GM18526 (cell line): ENCODE measurements around the gene GALNT1.

ENCODE experiments used
- POLR2A ChIP-seq: IDR thresholded peaks from 3 replicates; pipeline ENCODE4 v1.6.1; 2011; ENCODE audit not compliant: insufficient read length; ENCODE audit errors: extremely low read depth

Gene GALNT1

GRCh38 chr18:35680139-35680551 is 98.6 kb downstream of the GALNT1 start:
- no peak for TF ChIP-seq POLR2A

GRCh38 chr18:35682281-35682867 is 100.8 kb downstream of the GALNT1 start:
- no peak for TF ChIP-seq POLR2A

- TF ChIP-seq POLR2A: no peak
These were observed 101.5 kb downstream of the GALNT1 start for GRCh38 chr18:35683021-35683420.

- no peak for TF ChIP-seq POLR2A
These were observed 107.2 kb downstream of the GALNT1 start for GRCh38 chr18:35688757-35689156.

GRCh38 chr18:35689728-35690127 is 108.2 kb downstream of the GALNT1 start:
- no peak for TF ChIP-seq POLR2A

GRCh38 chr18:35691625-35692024 is 110.1 kb downstream of the GALNT1 start:
- no peak for TF ChIP-seq POLR2A

GRCh38 chr18:35692866-35693265 is 111.3 kb downstream of the GALNT1 start:
- no peak for TF ChIP-seq POLR2A

GRCh38 chr18:35693829-35694228 is 112.3 kb downstream of the GALNT1 start:
- TF ChIP-seq POLR2A: no peak

- TF ChIP-seq POLR2A: no peak
These were observed 113.3 kb downstream of the GALNT1 start for GRCh38 chr18:35694808-35695207.

- TF ChIP-seq POLR2A: no peak
These were observed 113.8 kb downstream of the GALNT1 start for GRCh38 chr18:35695384-35695783.

GRCh38 chr18:35695803-35696202 is 114.3 kb downstream of the GALNT1 start:
- no peak for TF ChIP-seq POLR2A

- TF ChIP-seq POLR2A: no peak
These were observed 114.8 kb downstream of the GALNT1 start for GRCh38 chr18:35696307-35696706.

GRCh38 chr18:35697869-35698268 is 116.3 kb downstream of the GALNT1 start:
- no peak for TF ChIP-seq POLR2A

- no peak for TF ChIP-seq POLR2A
These were observed 121.6 kb downstream of the GALNT1 start for GRCh38 chr18:35703043-35703688.

GRCh38 chr18:35705988-35706387 is 124.4 kb downstream of the GALNT1 start:
- TF ChIP-seq POLR2A: no peak

- TF ChIP-seq POLR2A: no peak
These were observed 125.7 kb downstream of the GALNT1 start for GRCh38 chr18:35707247-35707646.

GRCh38 chr18:35707674-35708073 is 126.1 kb downstream of the GALNT1 start:
- TF ChIP-seq POLR2A: no peak
